Right lobe of liver (tissue), 6 donors: ENCODE results near the gene DNAH17. TPM values are rescaled to one million over a fixed set of nuclear protein-coding genes. Genes with fewer than 3 reads are reported as not detected.

Source experiments
- ATAC-seq, 4 donors: fragments of 200-7000 bp; cut with Tn5 transposase; one replicate each; pipeline ENCODE4 v1.9.1; 2020; ENCODE audit warnings: mild to moderate bottlenecking in 4 of 4, moderate library complexity in 4 of 4
- DNase-seq, 3 donors: peaks; one replicate each; pipeline ENCODE4 v3.0.0-alpha.2; 2020
- H3K27ac ChIP-seq, 3 donors: fragments of 200-600 bp; one replicate each; pipeline ENCODE4 v1.8.0; 2022
- H3K27me3 ChIP-seq, 2 donors: fragments of 200-600 bp; one replicate each; pipeline ENCODE4 v1.8.0; 2022
- H3K36me3 ChIP-seq, 4 donors: fragments of 200-600 bp; sonication (generic) in 1 of 4; one replicate each; pipeline versions ENCODE4 v1.5.1 to v1.8.0; 2017 to 2022; ENCODE audit warnings: control low read depth in 1 of 4
- H3K4me1 ChIP-seq, 4 donors: fragments of 200-600 bp; sonication (generic) in 1 of 4; one replicate each; pipeline versions ENCODE4 v1.5.1 to v1.8.0; 2017 to 2022; ENCODE audit warnings: control low read depth in 1 of 4
- H3K4me3 ChIP-seq, 3 donors: fragments of 200-600 bp; one replicate each; pipeline ENCODE4 v1.8.0; 2022
- H3K9me3 ChIP-seq, 4 donors: fragments of 200-600 bp; sonication (generic) in 1 of 4; one replicate each; pipeline versions ENCODE4 v1.5.1 to v1.8.0; 2017 to 2022; ENCODE audit warnings: control low read depth in 1 of 4
- POLR2A ChIP-seq: fragments of 450-650 bp; IDR thresholded peaks from one replicate; pipeline ENCODE4 v1.6.1; 2017; ENCODE audit warnings: antibody characterized with exemption, mild to moderate bottlenecking
- WGBS: methylation state at CpG from one replicate; pipeline ENCODE4 v1.1.6; 2018; ENCODE audit warnings: low coverage, low lambda C conversion rate; ENCODE audit not compliant: insufficient coverage; ENCODE audit errors: missing lambda C conversion rate; 5-methylcytosine and 5-hydroxymethylcytosine counted together
- intact Hi-C, 2 donors: fragments of 100-400 bp; cut with DNase I; formaldehyde crosslinking; loops; one replicate each; pipeline versions ENCODE4 v1.11.2 to v1.14.1; 2022
- total RNA-seq, 6 experiments: library from RNA; depleted of rRNA in 2 of 6; stranded (reverse); fragments of >200 nt in 2 of 6; fragmentation: NEBNext Ultra II Directional in 3 of 6; extraction: Animal tissue kit (Norgen Biotek cat#: 25700) in 3 of 6; gene quantifications; one replicate each; pipeline versions ENCODE4 v1.1.0 to v1.2.4, GENCODE V29; 2016 to 2023
- TF ChIP-seq, protein P1 (sequence below), 4 donors: fragments of 200-600 bp in 3 of 4; fragments of 450-650 bp in 1 of 4; IDR thresholded peaks; one replicate each; pipeline versions ENCODE4 v1.5.1 to v1.8.0; 2016 to 2022; ENCODE audit warnings: antibody characterized with exemption in 4 of 4, mild to moderate bottlenecking in 2 of 4
- donor health status: DM: no; HTN: yes; CAD: no.
- donor health status: DM: no; HTN: no; CAD: no.
- donor health status: DM: no; HTN: no; CAD: no.
- donor health status: DM: no; HTN: yes; CAD: no.
- donor health status: DM: no; HTN: yes; CAD: no.

Gene DNAH17
- total RNA-seq, 6 experiments from 2014 or later: 0.04 TPM; not detected in 5

DNA sequence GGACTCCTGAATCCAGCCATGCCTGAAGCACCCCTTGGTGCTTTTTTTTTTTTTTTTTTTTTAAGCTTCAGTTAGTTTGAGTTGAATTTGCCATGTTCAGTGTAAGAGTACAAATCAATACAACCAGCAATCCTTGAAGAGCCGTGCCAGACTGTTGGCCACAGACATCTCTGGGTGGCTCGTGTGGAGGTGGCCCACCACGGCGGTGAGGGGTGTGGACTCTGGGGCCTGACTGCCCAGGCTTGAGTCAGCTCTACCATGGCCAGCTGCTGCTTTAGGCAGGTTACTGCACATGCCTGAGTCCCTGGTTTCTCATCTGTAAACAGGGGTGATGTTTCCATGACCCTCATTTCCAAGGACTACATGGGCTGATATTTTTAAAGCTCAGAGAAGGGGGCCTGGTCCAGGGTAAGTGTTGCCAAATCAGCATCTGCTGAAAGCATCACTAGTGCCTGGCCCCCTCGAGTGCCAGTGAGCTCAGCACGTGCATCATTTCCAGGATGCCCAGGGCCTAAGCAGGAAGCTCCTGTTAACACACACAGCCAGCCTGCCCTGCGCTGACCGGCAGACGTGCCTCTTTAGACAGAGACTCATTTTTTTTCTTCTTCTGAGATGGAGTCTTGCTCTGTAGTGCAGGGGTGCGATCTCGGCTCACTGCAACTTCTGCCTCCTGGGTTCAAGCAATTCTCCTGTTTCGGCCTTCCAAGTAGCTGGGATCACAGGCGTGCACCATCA is 90.1 kb downstream of the DNAH17 start:
- Histone ChIP-seq H3K9me3 (no peaks in the 10 kb centered on the region), H3K4me3 (no peak overlapping the region), H3K36me3 (no peaks in the 10 kb centered on the region), H3K27me3 (peaks cover 0 to 3% of the 10 kb centered on the region in 2 donors), H3K4me1 (no peaks in the 10 kb centered on the region), H3K27ac (no peak overlapping the region)
- intact Hi-C loops: no loop called here
- ATAC-seq (no peak), DNase-seq (no peak)
- 90% methylated on average over 3 of the region's 13 CpGs for WGBS
- TF ChIP-seq POLR2A: no peak
- TF ChIP-seq, protein P1, sequence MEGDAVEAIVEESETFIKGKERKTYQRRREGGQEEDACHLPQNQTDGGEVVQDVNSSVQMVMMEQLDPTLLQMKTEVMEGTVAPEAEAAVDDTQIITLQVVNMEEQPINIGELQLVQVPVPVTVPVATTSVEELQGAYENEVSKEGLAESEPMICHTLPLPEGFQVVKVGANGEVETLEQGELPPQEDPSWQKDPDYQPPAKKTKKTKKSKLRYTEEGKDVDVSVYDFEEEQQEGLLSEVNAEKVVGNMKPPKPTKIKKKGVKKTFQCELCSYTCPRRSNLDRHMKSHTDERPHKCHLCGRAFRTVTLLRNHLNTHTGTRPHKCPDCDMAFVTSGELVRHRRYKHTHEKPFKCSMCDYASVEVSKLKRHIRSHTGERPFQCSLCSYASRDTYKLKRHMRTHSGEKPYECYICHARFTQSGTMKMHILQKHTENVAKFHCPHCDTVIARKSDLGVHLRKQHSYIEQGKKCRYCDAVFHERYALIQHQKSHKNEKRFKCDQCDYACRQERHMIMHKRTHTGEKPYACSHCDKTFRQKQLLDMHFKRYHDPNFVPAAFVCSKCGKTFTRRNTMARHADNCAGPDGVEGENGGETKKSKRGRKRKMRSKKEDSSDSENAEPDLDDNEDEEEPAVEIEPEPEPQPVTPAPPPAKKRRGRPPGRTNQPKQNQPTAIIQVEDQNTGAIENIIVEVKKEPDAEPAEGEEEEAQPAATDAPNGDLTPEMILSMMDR (IDR thresholded peaks at IDR 0.05): no peak

DNA sequence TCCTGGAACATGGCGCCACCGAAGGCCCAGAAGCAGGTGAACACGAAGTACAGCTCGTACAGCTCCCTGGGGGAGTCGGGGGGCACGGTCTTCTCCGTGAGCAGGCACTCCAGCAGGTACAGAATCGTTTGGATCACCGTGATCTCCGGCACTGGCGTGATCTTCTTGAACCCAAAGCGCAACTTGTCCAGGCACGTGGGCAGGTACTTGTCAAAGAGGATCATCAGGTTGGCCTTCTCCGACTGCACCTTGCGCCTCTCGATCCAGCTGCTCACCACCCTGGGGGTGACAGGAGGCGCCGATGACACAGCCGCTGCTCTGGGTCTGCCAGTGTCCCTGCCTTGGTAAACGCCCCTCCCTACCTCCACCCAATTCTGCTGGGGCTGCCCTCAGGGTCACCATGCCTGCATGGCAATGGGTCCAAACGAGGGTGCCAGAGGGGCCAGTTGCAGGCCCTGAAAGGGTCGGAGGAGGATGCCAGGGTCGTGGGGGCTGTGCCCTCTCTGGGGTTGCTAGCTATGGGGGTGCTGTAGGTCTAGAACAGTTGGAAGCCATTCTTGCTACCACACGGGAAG is 90.9 kb downstream of the DNAH17 start:
- Histone ChIP-seq H3K4me1 (no peaks in the 10 kb centered on the region), H3K9me3 (no peaks in the 10 kb centered on the region), H3K27ac (no peak overlapping the region), H3K36me3 (no peaks in the 10 kb centered on the region), H3K4me3 (no peak overlapping the region), H3K27me3 (peaks cover 0 to 3% of the 10 kb centered on the region in 2 donors)
- DNase-seq (no peak), ATAC-seq (no peak)
- WGBS: 78% methylated on average over 4 of the region's 24 CpGs
- TF ChIP-seq POLR2A: no peak
- TF ChIP-seq, protein P1 (IDR thresholded peaks at IDR 0.05): no peak
- intact Hi-C loops: no loop called here

DNA sequence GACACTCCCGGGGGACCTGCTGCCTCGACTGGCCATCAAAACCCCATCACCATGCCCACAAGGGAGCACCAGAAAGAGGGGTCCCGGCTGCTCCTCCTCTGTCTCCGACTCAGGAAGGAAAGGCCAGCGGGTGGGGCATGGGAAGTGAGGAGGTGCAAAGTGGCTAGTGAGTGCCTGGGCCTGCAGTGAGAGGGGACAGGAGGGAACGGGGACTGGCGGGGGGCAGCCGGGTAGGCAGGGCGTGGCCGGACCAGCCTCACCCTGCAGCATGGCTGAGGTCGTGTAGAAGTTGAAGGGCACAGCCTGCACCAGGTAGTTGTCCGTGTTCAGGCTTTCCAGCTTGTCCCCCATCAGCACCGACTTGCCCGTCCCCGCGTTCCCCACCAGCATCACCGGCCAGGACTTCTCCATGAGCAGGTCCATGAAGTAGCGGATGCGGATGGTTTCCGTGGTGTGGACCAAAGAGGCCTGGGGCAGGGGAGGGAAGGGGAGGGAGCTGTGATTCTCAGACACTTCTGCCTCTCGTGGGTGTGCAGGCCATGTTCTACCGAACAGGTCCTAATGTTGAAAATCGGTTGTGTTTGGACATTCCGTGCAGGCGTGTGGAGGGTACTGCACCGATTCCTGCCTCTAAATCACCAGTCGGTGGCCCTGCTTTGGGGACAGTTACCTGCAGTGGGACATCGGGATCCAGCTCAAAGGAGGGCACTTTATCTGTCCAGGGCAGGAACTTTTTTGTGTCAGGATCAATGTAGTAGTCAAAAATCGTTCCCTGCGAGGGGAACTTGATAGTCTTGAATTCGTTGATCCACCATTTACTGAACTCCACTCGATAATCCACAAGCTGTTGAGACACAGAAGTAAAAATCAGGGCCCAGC is 91.7 kb downstream of the DNAH17 start:
- H3K4me1 ChIP-seq: no peaks in the 10 kb centered on the region
- no peak overlapping the region for H3K4me3 ChIP-seq
- no peak overlapping the region for H3K27ac ChIP-seq
- DNase-seq (no peak), ATAC-seq (peak in 1 of 4 donors; percentile 4)
- no peaks in the 10 kb centered on the region for H3K9me3 ChIP-seq
- no peaks in the 10 kb centered on the region for H3K36me3 ChIP-seq
- WGBS: 10% methylated on average over 2 of the region's 32 CpGs
- H3K27me3 ChIP-seq: peaks cover 0 to 3% of the 10 kb centered on the region in 2 donors
- no peak for TF ChIP-seq POLR2A
- TF ChIP-seq, protein P1 (IDR thresholded peaks at IDR 0.05): no peak
- intact Hi-C loops: no loop called here

DNA sequence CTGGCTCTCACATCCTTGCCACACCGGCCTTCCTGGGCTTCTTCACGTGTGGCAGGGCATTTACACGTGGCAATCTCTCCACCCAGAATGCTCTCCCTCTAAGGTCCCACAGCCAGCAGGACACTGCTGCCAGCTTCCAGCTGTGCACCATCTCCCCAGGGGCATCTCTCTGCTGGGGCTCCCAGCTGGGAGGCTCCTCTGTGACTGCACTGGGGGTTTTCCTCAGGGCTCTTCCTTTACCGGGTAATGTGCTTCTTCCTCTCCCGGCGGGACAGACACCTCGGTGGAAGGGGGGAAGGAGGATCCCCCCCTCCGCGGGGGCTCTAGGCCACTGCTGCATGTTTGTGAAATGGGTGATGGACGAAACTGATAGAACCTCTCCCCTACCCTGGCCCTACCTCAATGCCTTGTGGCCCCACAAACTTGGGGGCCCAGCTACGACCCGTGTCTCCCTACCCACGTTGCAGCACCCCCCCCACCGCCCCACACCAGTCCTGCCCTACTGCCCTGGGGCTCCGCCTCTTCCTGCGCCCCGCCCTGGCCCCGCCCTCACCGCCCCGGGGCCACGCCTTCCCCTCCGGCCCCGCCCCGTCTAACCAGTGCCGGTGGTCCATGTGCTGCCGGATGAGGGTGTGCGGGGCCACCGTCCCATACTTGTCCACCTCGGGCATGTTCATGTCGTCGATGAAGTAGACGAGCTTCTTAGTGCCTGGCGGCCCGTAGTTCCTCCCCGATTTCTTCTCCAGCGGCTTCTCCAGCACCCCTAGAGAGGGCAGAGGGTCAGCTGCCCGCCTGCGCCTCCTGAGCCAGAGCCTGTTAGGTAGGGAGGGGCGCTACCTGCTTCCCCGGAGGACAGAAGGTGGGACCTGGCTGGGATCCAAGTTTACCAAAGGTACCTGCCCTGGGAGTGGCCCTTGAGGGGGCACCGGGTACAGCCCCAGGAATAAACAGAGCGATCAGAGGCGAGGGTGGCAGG is 92.6 kb downstream of the DNAH17 start:
- intact Hi-C loops: no loop called here
- H3K9me3 ChIP-seq: no peaks in the 10 kb centered on the region

More for the DNA sequence above, 92.6 kb downstream of the DNAH17 start:
- 16% methylated on average over 30 of the region's 43 CpGs for WGBS
- no peaks in the 10 kb centered on the region for H3K4me1 ChIP-seq
- DNase-seq: no peak
- H3K4me3 ChIP-seq: no peak overlapping the region
- H3K27ac ChIP-seq: no peak overlapping the region
- peaks cover 0 to 3% of the 10 kb centered on the region in 2 donors for H3K27me3 ChIP-seq
- peak; percentile 39 to 59 (median 52) for ATAC-seq
- TF ChIP-seq, protein P1 (IDR thresholded peaks at IDR 0.05): no peak
- no peak for TF ChIP-seq POLR2A
- H3K36me3 ChIP-seq: no peaks in the 10 kb centered on the region
